Suprapubic skin (tissue), 4 donors: Measurements from ENCODE around the gene CALHM2.

Experiments
- POLR2A ChIP-seq, 2 donors: fragments of 450-650 bp; IDR thresholded peaks; one replicate each; pipeline ENCODE4 v1.6.1; 2017; ENCODE audit warnings: antibody characterized with exemption in 2 of 2, mild to moderate bottlenecking in 2 of 2, moderate library complexity in 2 of 2
- POLR2AphosphoS5 ChIP-seq, 3 donors: sonication (generic); formaldehyde crosslinking; IDR thresholded peaks; one replicate each; pipeline ENCODE4 v1.6.1; 2017; ENCODE audit warnings: antibody characterized with exemption in 3 of 3
- TF ChIP-seq, protein P1 (sequence below), 2 donors: fragments of 200-600 bp in 1 of 2; fragments of 450-650 bp in 1 of 2; sonication (generic) in 1 of 2; IDR thresholded peaks; one replicate each; pipeline ENCODE4 v1.5.1; 2016 to 2019; ENCODE audit warnings: antibody characterized with exemption in 2 of 2, mild to moderate bottlenecking in 1 of 2, moderate library complexity in 1 of 2

DNA sequence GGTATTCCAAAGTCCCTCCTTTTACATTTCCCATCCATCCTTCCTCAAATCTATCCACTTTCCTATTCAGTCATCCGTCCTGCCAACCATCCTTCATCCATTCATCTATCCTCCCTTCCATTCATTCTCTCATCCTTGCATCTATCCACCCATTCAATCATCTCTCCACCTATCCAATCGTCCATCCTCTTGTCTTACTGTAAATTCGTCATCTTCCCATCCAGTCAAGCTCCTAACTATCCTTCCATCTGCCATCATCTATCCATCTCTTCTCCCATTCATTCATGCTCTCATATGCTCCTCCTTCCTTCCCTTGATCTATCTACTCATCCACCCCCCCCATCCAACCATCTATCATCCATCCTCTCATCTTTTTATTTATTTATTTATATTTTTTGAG lies 21.9 kb upstream of the CALHM2 start:
- TF ChIP-seq, protein P1, sequence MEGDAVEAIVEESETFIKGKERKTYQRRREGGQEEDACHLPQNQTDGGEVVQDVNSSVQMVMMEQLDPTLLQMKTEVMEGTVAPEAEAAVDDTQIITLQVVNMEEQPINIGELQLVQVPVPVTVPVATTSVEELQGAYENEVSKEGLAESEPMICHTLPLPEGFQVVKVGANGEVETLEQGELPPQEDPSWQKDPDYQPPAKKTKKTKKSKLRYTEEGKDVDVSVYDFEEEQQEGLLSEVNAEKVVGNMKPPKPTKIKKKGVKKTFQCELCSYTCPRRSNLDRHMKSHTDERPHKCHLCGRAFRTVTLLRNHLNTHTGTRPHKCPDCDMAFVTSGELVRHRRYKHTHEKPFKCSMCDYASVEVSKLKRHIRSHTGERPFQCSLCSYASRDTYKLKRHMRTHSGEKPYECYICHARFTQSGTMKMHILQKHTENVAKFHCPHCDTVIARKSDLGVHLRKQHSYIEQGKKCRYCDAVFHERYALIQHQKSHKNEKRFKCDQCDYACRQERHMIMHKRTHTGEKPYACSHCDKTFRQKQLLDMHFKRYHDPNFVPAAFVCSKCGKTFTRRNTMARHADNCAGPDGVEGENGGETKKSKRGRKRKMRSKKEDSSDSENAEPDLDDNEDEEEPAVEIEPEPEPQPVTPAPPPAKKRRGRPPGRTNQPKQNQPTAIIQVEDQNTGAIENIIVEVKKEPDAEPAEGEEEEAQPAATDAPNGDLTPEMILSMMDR (IDR thresholded peaks at IDR 0.05): no peak
- no peak for TF ChIP-seq POLR2AphosphoS5 (IDR thresholded peaks at IDR 0.05)
- TF ChIP-seq POLR2A (IDR thresholded peaks at IDR 0.05): no peak
